ENCODE measurements around the gene SNX19. TPM values are rescaled to one million over a fixed set of nuclear protein-coding genes. Genes with fewer than 3 reads are reported as not detected.

Gene SNX19
- total and polyA plus RNA-seq, 8 donors, result 34.1 to 66.4 (median 43.1) TPM

- intact Hi-C loops (cut with DNase I), result no loop called here
- H3K4me3 ChIP-seq, result no peak overlapping the region
- H3K4me1 ChIP-seq, result peaks cover 0 to 19% of the 10 kb centered on the region in 2 donors
- DNase-seq, result no peak
- peak overlapping the region in 1 of 2 donors; percentile 23 for H3K27ac ChIP-seq
- no peaks in the 10 kb centered on the region for H3K27me3 ChIP-seq
- no peaks in the 10 kb centered on the region for H3K9me3 ChIP-seq
- peaks cover 0 to 93% of the 10 kb centered on the region in 2 donors for H3K36me3 ChIP-seq
- peak; percentile 76 for ATAC-seq
- no peak for TF ChIP-seq CTCF (IDR thresholded peaks at IDR 0.05)
Observed at GRCh38 chr11:130908770-130909625, 7.3 kb downstream of the SNX19 start.

- no peak for TF ChIP-seq CTCF (IDR thresholded peaks at IDR 0.05)
- Histone ChIP-seq H3K36me3 (peaks cover 0 to 94% of the 10 kb centered on the region in 2 donors), H3K27me3 (no peaks in the 10 kb centered on the region), H3K4me1 (peaks cover 0 to 11% of the 10 kb centered on the region in 2 donors), H3K4me3 (no peak overlapping the region), H3K9me3 (no peaks in the 10 kb centered on the region), H3K27ac (no peak overlapping the region)
- ATAC-seq, result no peak
- no peak for DNase-seq
- intact Hi-C loops (cut with DNase I), result no loop called here
Observed at GRCh38 chr11:130908061-130908460, 8.2 kb downstream of the SNX19 start.

- intact Hi-C loops (cut with DNase I), result no loop called here
- DNase-seq (no peak), ATAC-seq (no peak)
- Histone ChIP-seq H3K4me3 (no peak overlapping the region), H3K36me3 (peaks cover 0 to 97% of the 10 kb centered on the region in 2 donors), H3K27ac (no peak overlapping the region), H3K9me3 (no peaks in the 10 kb centered on the region), H3K27me3 (no peaks in the 10 kb centered on the region), H3K4me1 (peaks cover 0 to 11% of the 10 kb centered on the region in 2 donors)
- TF ChIP-seq CTCF (IDR thresholded peaks at IDR 0.05), result no peak
Observed at GRCh38 chr11:130907229-130907628, 9.1 kb downstream of the SNX19 start.

GRCh38 chr11:130906616-130907015 lies 9.7 kb downstream of the SNX19 start:
- ATAC-seq (no peak), DNase-seq (no peak)
- Histone ChIP-seq H3K27me3 (no peaks in the 10 kb centered on the region), H3K4me1 (peaks cover 0 to 11% of the 10 kb centered on the region in 2 donors), H3K36me3 (peaks cover 0 to 97% of the 10 kb centered on the region in 2 donors), H3K9me3 (no peaks in the 10 kb centered on the region), H3K4me3 (no peak overlapping the region), H3K27ac (no peak overlapping the region)
- TF ChIP-seq CTCF (IDR thresholded peaks at IDR 0.05), result no peak
- intact Hi-C loops (cut with DNase I), result no loop called here

DNA sequence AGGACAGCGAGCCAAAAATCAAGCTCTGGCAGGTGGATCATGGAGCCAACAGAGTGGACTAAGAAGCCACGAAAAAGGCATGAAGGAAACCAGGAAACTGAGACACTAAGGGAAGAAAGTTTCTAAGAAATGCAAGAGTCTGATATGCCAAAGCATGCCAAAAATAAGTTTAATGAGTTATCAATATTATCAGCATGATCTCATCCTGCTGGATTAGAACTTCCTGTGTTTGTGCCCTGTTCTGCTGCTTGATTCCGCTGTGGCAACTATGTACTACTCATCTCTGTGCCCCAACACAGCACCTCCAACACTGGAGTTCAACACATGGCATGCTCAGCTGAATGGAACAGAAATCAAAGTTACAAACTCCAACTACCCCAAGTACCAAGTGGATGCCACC lies 10.8 kb downstream of the SNX19 start:
- no peak for TF ChIP-seq CTCF (IDR thresholded peaks at IDR 0.05)
- H3K27me3 ChIP-seq, result no peaks in the 10 kb centered on the region
- H3K4me3 ChIP-seq, result no peak overlapping the region
- H3K27ac ChIP-seq, result no peak overlapping the region
- intact Hi-C loops (cut with DNase I), result no loop called here
- DNase-seq (no peak), ATAC-seq (no peak)
- H3K36me3 ChIP-seq, result peaks cover 0 to 97% of the 10 kb centered on the region in 2 donors
- H3K4me1 ChIP-seq, result peaks cover 0 to 11% of the 10 kb centered on the region in 2 donors
- H3K9me3 ChIP-seq, result no peaks in the 10 kb centered on the region
